H9 (cell line): ENCODE results near the gene HAGH. TPM values are rescaled to one million over a fixed set of nuclear protein-coding genes. Genes with fewer than 3 reads are reported as not detected.

Source experiments
- DNase-seq: peaks from one replicate; pipeline ENCODE4 v3.0.0-alpha.2; 2017
- H2AFZ ChIP-seq: one replicate; pipeline ENCODE4 v1.6.1; 2013; ENCODE audit warnings: mild to moderate bottlenecking, low read length, control low read depth, moderate library complexity
- H2AK5ac ChIP-seq: 2 replicates; pipeline ENCODE4 v1.6.1; 2013; ENCODE audit warnings: low read length, control low read depth, mixed read lengths; ENCODE audit not compliant: insufficient read length
- H2BK120ac ChIP-seq: one replicate; pipeline ENCODE4 v1.6.1; 2013; ENCODE audit warnings: low read depth, mild to moderate bottlenecking, low read length, control low read depth, inconsistent platforms; ENCODE audit not compliant: poor library complexity, severe bottlenecking
- H2BK12ac ChIP-seq: 2 replicates; pipeline ENCODE4 v1.6.1; 2013; ENCODE audit warnings: low read length, control low read depth, mixed read lengths, low read depth; ENCODE audit not compliant: insufficient read length
- H2BK15ac ChIP-seq: 2 replicates; pipeline ENCODE4 v1.6.1; 2013; ENCODE audit warnings: low read depth, low read length, control low read depth
- H2BK20ac ChIP-seq: one replicate; pipeline ENCODE4 v1.6.1; 2013; ENCODE audit warnings: low read depth, mild to moderate bottlenecking, low read length, control low read depth, inconsistent platforms; ENCODE audit not compliant: poor library complexity, severe bottlenecking
- H2BK5ac ChIP-seq: 2 replicates; pipeline ENCODE4 v1.6.1; 2013; ENCODE audit warnings: low read length, control low read depth, mixed read lengths; ENCODE audit not compliant: insufficient read length
- H3K14ac ChIP-seq: 2 replicates; pipeline ENCODE4 v1.6.1; 2013; ENCODE audit warnings: low read length, control low read depth; ENCODE audit not compliant: insufficient read depth
- H3K18ac ChIP-seq: 2 replicates; pipeline ENCODE4 v1.6.1; 2013; ENCODE audit warnings: low read depth, mild to moderate bottlenecking, mixed read lengths, low read length, control low read depth; ENCODE audit not compliant: insufficient read length
- H3K23ac ChIP-seq: 2 replicates; pipeline ENCODE4 v1.6.1; 2013; ENCODE audit warnings: low read length, control low read depth, mixed read lengths, low read depth; ENCODE audit not compliant: insufficient read length
- H3K23me2 ChIP-seq: 2 replicates; pipeline ENCODE4 v1.6.1; 2013; ENCODE audit warnings: low read depth, mild to moderate bottlenecking, mixed read lengths, low read length, control low read depth; ENCODE audit not compliant: insufficient read length, poor library complexity, severe bottlenecking
- H3K27ac ChIP-seq: 2 replicates; pipeline ENCODE4 v1.5.1; 2013; ENCODE audit warnings: low read length, control low read depth, mixed read lengths, low read depth; ENCODE audit not compliant: insufficient read length
- H3K27me3 ChIP-seq: 2 replicates; pipeline ENCODE4 v1.6.1; 2013; ENCODE audit warnings: low read length, control low read depth, inconsistent platforms; ENCODE audit not compliant: insufficient read depth
- H3K4ac ChIP-seq: 2 replicates; pipeline ENCODE4 v1.6.1; 2013; ENCODE audit warnings: low read depth, mild to moderate bottlenecking, control low read depth, inconsistent platforms, low read length, moderate library complexity
- H3K4me1 ChIP-seq: 2 replicates; pipeline ENCODE4 v1.6.1; 2013; ENCODE audit warnings: low read length, control low read depth, inconsistent platforms; ENCODE audit not compliant: insufficient read depth
- H3K4me2 ChIP-seq: 2 replicates; pipeline ENCODE4 v1.6.1; 2013; ENCODE audit warnings: low read length, control low read depth, mixed read lengths; ENCODE audit not compliant: insufficient read length, insufficient read depth
- H3K56ac ChIP-seq: 2 replicates; pipeline ENCODE4 v1.6.1; 2013; ENCODE audit warnings: low read depth, mild to moderate bottlenecking, mixed read lengths, low read length, control low read depth; ENCODE audit not compliant: insufficient read length
- H3K79me1 ChIP-seq: 2 replicates; pipeline ENCODE4 v1.6.1; 2013; ENCODE audit warnings: low read depth, mild to moderate bottlenecking, moderate library complexity, low read length, control low read depth, inconsistent platforms; ENCODE audit not compliant: insufficient read depth, poor library complexity, severe bottlenecking
- H3K79me2 ChIP-seq: 2 replicates; pipeline ENCODE4 v1.6.1; 2013; ENCODE audit warnings: low read length, control low read depth, inconsistent platforms; ENCODE audit not compliant: insufficient read depth
- H3K9ac ChIP-seq: 2 replicates; pipeline ENCODE4 v1.6.1; 2013; ENCODE audit warnings: low read length, control low read depth, mixed read lengths; ENCODE audit not compliant: insufficient read length; ENCODE audit errors: extremely low read depth
- H3K9me3 ChIP-seq: one replicate; pipeline ENCODE4 v1.6.1; 2013; ENCODE audit warnings: low read depth, low read length, inconsistent platforms; ENCODE audit not compliant: control insufficient read depth
- H3T11ph ChIP-seq: one replicate; pipeline ENCODE4 v1.6.1; 2013; ENCODE audit warnings: mild to moderate bottlenecking, low read length, control low read depth, inconsistent platforms
- H4K20me1 ChIP-seq: one replicate; pipeline ENCODE4 v1.6.1; 2013; ENCODE audit not compliant: control insufficient read depth, insufficient read length, insufficient read depth
- H4K5ac ChIP-seq: 2 replicates; pipeline ENCODE4 v1.6.1; 2013; ENCODE audit warnings: low read depth, mild to moderate bottlenecking, mixed read lengths, low read length, control low read depth; ENCODE audit not compliant: insufficient read length
- H4K8ac ChIP-seq: replicated peaks from 2 replicates; pipeline ENCODE4 v1.6.1; 2013; ENCODE audit warnings: low read length, control low read depth, mixed read lengths, low read depth; ENCODE audit not compliant: insufficient read length
- H4K91ac ChIP-seq: 2 replicates; pipeline ENCODE4 v1.6.1; 2013; ENCODE audit warnings: low read depth, mild to moderate bottlenecking, moderate library complexity, mixed read lengths, low read length, control low read depth; ENCODE audit not compliant: insufficient read length
- H3K27ac Mint-ChIP-seq, 3 experiments: 2 replicates in 2 of 3; 3 replicates in 1 of 3; pipeline ENCODE4 v1.8.0; 2020 to 2021; ENCODE audit warnings: mixed read lengths in 3 of 3, mild to moderate bottlenecking in 1 of 3, moderate library complexity in 1 of 3
- H3K27me3 Mint-ChIP-seq: 2 replicates; pipeline ENCODE4 v1.8.0; 2021; ENCODE audit warnings: low read depth, mild to moderate bottlenecking, moderate library complexity, mixed read lengths
- H3K36me3 Mint-ChIP-seq, 3 experiments: 2 replicates in 2 of 3; 3 replicates in 1 of 3; pipeline ENCODE4 v1.8.0; 2020 to 2021; ENCODE audit warnings: low read depth in 3 of 3, mixed read lengths in 3 of 3; ENCODE audit not compliant: insufficient read depth in 1 of 3
- H3K4me1 Mint-ChIP-seq, 2 experiments: 2 replicates each; pipeline ENCODE4 v1.8.0; 2020; ENCODE audit warnings: mixed read lengths in 2 of 2
- H3K4me3 Mint-ChIP-seq, 2 experiments: 2 replicates in 1 of 2; 3 replicates in 1 of 2; pipeline ENCODE4 v1.8.0; 2020 to 2021; ENCODE audit warnings: mild to moderate bottlenecking in 2 of 2, mixed read lengths in 2 of 2, moderate library complexity in 1 of 2
- H3K9me3 Mint-ChIP-seq, 2 experiments: 2 replicates in 1 of 2; 3 replicates in 1 of 2; pipeline ENCODE4 v1.8.0; 2020; ENCODE audit warnings: mild to moderate bottlenecking in 2 of 2, mixed read lengths in 2 of 2, moderate library complexity in 1 of 2
- CTCF ChIP-seq: fragments of 200-600 bp; sonication (generic); conservative IDR thresholded peaks from 3 replicates; pipeline ENCODE4 v1.8.0; 2021; ENCODE audit warnings: antibody characterized with exemption, mild to moderate bottlenecking
- WGBS: extraction: QIAGEN DNeasy Blood & Tissue Kit; methylation state at CpG from one replicate; pipeline ENCODE4 v1.1.7; 2013; ENCODE audit warnings: missing lambda C conversion rate, low lambda C conversion rate, mixed read lengths; ENCODE audit not compliant: insufficient read length; ENCODE audit errors: extremely low coverage; 5-methylcytosine and 5-hydroxymethylcytosine counted together
- total RNA-seq: library from RNA; stranded (reverse); gene quantifications from 2 replicates; pipeline ENCODE4 v1.2.1, GENCODE V29; 2021

Gene HAGH
- total RNA-seq, 1 experiment from 2014 or later = 30.0 TPM

- H2BK120ac ChIP-seq = no peak overlapping the region
- no peak overlapping the region for H3K4me2 ChIP-seq
- no peak overlapping the region for H4K91ac ChIP-seq
- Mint-ChIP-seq H3K4me1 (no peaks in the 10 kb centered on the region), H3K27ac (no peak overlapping the region), H3K9me3 (no peaks in the 10 kb centered on the region), H3K27me3 (peaks cover 60% of the 10 kb centered on the region), H3K36me3 (peaks cover 0 to 2% (median 0%) of the 10 kb centered on the region in 3 experiments; a peak in 1 of 7 replicates), H3K4me3 (no peak overlapping the region)
- H3K14ac ChIP-seq = no peak overlapping the region
- no peak for DNase-seq
- no peaks in the 10 kb centered on the region for H3K23me2 ChIP-seq
- no peak overlapping the region for H3K23ac ChIP-seq
- no peaks in the 10 kb centered on the region for H3K4me1 ChIP-seq
- H3K79me1 ChIP-seq = no peaks in the 10 kb centered on the region
- no peak overlapping the region for H2BK20ac ChIP-seq
- H3T11ph ChIP-seq = no peak overlapping the region
- H3K56ac ChIP-seq = no peak overlapping the region
- H3K9ac ChIP-seq = no peak overlapping the region
- H4K8ac ChIP-seq = no peak overlapping the region
- H2BK15ac ChIP-seq = no peak overlapping the region
- no peak overlapping the region for H2AK5ac ChIP-seq
- H3K79me2 ChIP-seq = no peaks in the 10 kb centered on the region
- H3K18ac ChIP-seq = no peak overlapping the region
- no peak overlapping the region for H4K5ac ChIP-seq
- H2BK12ac ChIP-seq = no peak overlapping the region
- TF ChIP-seq CTCF = no peak
- H4K20me1 ChIP-seq = no peaks in the 10 kb centered on the region
- WGBS = no CpG with 5 or more reads among the region's 9 CpGs
- H3K27me3 ChIP-seq = no peaks in the 10 kb centered on the region
- H2AFZ ChIP-seq = no peak overlapping the region
- no peak overlapping the region for H2BK5ac ChIP-seq
- H3K9me3 ChIP-seq = no peaks in the 10 kb centered on the region
- H3K4ac ChIP-seq = no peak overlapping the region
- no peak overlapping the region for H3K27ac ChIP-seq
Observed at GRCh38 chr16:1862394-1862793, 35.8 kb upstream of the HAGH start.
